Right lobe of liver (tissue), 4 donors: ENCODE measurements around the gene EZR.

Source experiments
- CTCF ChIP-seq, 4 donors: fragments of 200-600 bp in 3 of 4; fragments of 450-650 bp in 1 of 4; IDR thresholded peaks; one replicate each; pipeline versions ENCODE4 v1.5.1 to v1.8.0; 2016 to 2022; ENCODE audit warnings: antibody characterized with exemption in 4 of 4, mild to moderate bottlenecking in 2 of 4
- POLR2A ChIP-seq: fragments of 450-650 bp; IDR thresholded peaks from one replicate; pipeline ENCODE4 v1.6.1; 2017; ENCODE audit warnings: antibody characterized with exemption, mild to moderate bottlenecking
- donor health status: DM: no; HTN: no; CAD: no.
- donor health status: DM: no; HTN: no; CAD: no.
- donor health status: DM: no; HTN: yes; CAD: no.

GRCh38 chr6:158865769-158866168, 46.6 kb upstream of the EZR start:
- TF ChIP-seq CTCF (IDR thresholded peaks at IDR 0.05) (no peak), POLR2A (no peak)
